ENCODE results near the gene TH. TPM values are rescaled to one million over a fixed set of nuclear protein-coding genes. Genes with fewer than 3 reads are reported as not detected.

TH gene
- total and polyA plus RNA-seq, 2 of the 4 experiments (the other 2 are of a cell fraction), result 0.10 TPM; not detected in 1

GRCh38 chr11:2191883-2192282, 20.3 kb upstream of the TH start:
- H4K5ac ChIP-seq (ENCODE audit: low read depth, low read length), result no peak overlapping the region
- no peaks in the 10 kb centered on the region for H3K9me3 ChIP-seq (ENCODE audit: control insufficient read depth, insufficient read depth, low read length)
- ATAC-seq (ENCODE audit: low read depth), result no peak
- WGBS, 2 experiments (ENCODE audit: extremely low coverage in 2 of 2, insufficient read length in 1 of 2), result no CpG with 5 or more reads among the region's 7 CpGs
- TF ChIP-seq CHD1 (IDR thresholded peaks at IDR 0.05; ENCODE audit: low read depth, low read length) (no peak), POLR2A (IDR thresholded peaks at IDR 0.05; ENCODE audit: low read depth, low read length) (no peak), FOS (IDR thresholded peaks at IDR 0.05; ENCODE audit: low read depth, low read length) (no peak), ELK1 (IDR thresholded peaks at IDR 0.05; ENCODE audit: borderline replicate concordance, low read depth, low read length) (no peak), BHLHE40 (IDR thresholded peaks at IDR 0.05; ENCODE audit: low read depth, low read length) (no peak), MAFK (IDR thresholded peaks at IDR 0.05; ENCODE audit: low read depth, low read length) (no peak), MXI1 (IDR thresholded peaks at IDR 0.05; ENCODE audit: borderline replicate concordance, low read depth, low read length) (no peak), RCOR1 (IDR thresholded peaks at IDR 0.05; ENCODE audit: insufficient replicate concordance, low read length) (no peak), USF2 (IDR thresholded peaks at IDR 0.05; ENCODE audit: low read depth, low read length) (no peak), SMC3 (IDR thresholded peaks at IDR 0.05; ENCODE audit: low read depth, low read length) (no peak), RAD21 (IDR thresholded peaks at IDR 0.05; ENCODE audit: low read length) (no peak), MAZ (IDR thresholded peaks at IDR 0.05; ENCODE audit: borderline replicate concordance, low read depth, low read length) (no peak), CEBPB (IDR thresholded peaks at IDR 0.05; ENCODE audit: low read depth, low read length) (no peak), CTCF (conservative IDR thresholded peaks at IDR 0.05; ENCODE audit: low read depth, low read length) (no peak), RFX5 (IDR thresholded peaks at IDR 0.05; ENCODE audit: low read depth, low read length) (no peak), NFE2L2 (IDR thresholded peaks at IDR 0.05; ENCODE audit: low read depth, low read length) (no peak)
- no TSS peak for BruUV-seq (replicated peaks)
- no peak overlapping the region for H3K9ac ChIP-seq (ENCODE audit: low read depth, low read length)
- H2BK15ac ChIP-seq (ENCODE audit: low read depth, low read length), result no peak overlapping the region
- no peaks in the 10 kb centered on the region for H3K36me3 ChIP-seq (ENCODE audit: control insufficient read depth, insufficient read depth, low read length)
- no peak overlapping the region for H3K23ac ChIP-seq (ENCODE audit: low read depth, low read length)
- dilution Hi-C loops (cut with HindIII; ENCODE audit: low sequenced_read_pairs, unreplicated experiment), result no loop called here
- no peak overlapping the region for H2AK9ac ChIP-seq (replicated peaks; ENCODE audit: low read depth, low read length, poor library complexity)
- no peak overlapping the region for H4K8ac ChIP-seq (ENCODE audit: low read depth in 2 of 2, low read length in 2 of 2)
- no peak overlapping the region for H2AK5ac ChIP-seq (ENCODE audit: low read depth, low read length)
- intact Hi-C loops (cut with micrococcal nuclease), result loop anchor here (10.0 kb wide), 1 partner anchor 703 kb away; no protein-coding TSS in a partner anchor
- H3K4me1 ChIP-seq (ENCODE audit: control insufficient read depth, insufficient read depth, low read length), result no peaks in the 10 kb centered on the region
- H2BK5ac ChIP-seq (ENCODE audit: low read depth, low read length, poor library complexity, severe bottlenecking), result no peak overlapping the region
- peaks cover 36% of the 10 kb centered on the region for H3K27me3 ChIP-seq (ENCODE audit: control insufficient read depth, insufficient read depth, low read length)
- POLR2A ChIA-PET (ENCODE audit: unreplicated experiment), result no interaction called here
- H2BK20ac ChIP-seq (ENCODE audit: low read depth, low read length), result no peak overlapping the region
- no peaks in the 10 kb centered on the region for H3K79me1 ChIP-seq (ENCODE audit: low read depth in 1 of 2, low read length in 2 of 2)
- no peak overlapping the region for H3K56ac ChIP-seq (ENCODE audit: extremely low read depth, insufficient read depth, low read length)
- no peak overlapping the region for H2BK120ac ChIP-seq (ENCODE audit: low read depth, low read length)
- peaks cover 7% of the 10 kb centered on the region for H3K9me1 ChIP-seq (ENCODE audit: insufficient read depth, low read length)
- no peak overlapping the region for H3K4me2 ChIP-seq (ENCODE audit: low read depth, low read length)
- H3K14ac ChIP-seq (replicated peaks; ENCODE audit: low read depth, low read length), result no peak overlapping the region
- H2AFZ ChIP-seq (replicated peaks; ENCODE audit: low read length, poor library complexity), result no peak overlapping the region
- no peak overlapping the region for H3K4me3 ChIP-seq (ENCODE audit: insufficient read depth, low read depth, low read length)
- no peak for DNase-seq
- H4K20me1 ChIP-seq (ENCODE audit: insufficient read depth, low read length), result 0 out of 2 replicates have a peak, but pooled peaks cover 8% of the 10 kb centered on the region
- no peak overlapping the region for H3K4ac ChIP-seq (ENCODE audit: low read depth, low read length)
- H4K91ac ChIP-seq (ENCODE audit: insufficient read depth, low read depth, low read length), result no peak overlapping the region
- no peak overlapping the region for H3K27ac ChIP-seq (ENCODE audit: insufficient read depth, low read length)
- in situ Hi-C loops (cut with MboI; ENCODE audit: low sequenced_read_pairs), result loop anchor here (25.0 kb wide), 1 partner anchor 695 kb away; the partner anchor contains the start of gene CDKN1C
- no peak overlapping the region for H3K18ac ChIP-seq (ENCODE audit: low read depth, low read length)
- CTCF ChIA-PET, result no interaction called here
